Measurements from ENCODE around the gene TCF12.

DNA sequence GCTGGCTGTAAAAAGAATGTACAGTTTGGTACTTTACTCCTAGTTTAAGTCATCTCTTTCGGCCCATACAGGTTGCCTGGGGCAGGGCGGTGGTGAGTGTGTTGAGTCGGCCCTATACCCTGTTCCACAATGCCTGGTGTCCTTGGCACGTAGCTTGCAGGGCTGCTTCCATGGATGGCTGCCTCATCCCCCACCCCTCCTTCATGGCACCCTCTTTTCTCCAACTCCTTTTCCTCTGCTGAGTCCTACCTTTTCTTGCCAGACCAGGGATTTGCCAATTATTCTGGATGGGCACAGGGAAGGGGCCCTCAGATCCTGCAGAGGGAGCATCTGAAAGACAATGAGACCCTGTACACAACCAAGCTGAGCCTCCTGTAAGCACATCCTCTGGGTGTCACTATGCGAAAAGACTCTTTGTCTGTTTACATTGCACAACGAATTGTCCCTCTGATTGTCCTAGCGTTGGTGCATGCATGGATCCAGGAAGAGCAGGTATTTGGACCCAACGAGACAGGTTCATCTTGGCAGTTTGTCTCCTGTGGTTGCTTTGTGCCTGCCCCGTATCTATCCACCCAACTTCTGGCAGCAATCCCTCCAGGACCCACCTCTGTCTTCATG is 384.3 kb downstream of the TCF12 start:
- TF ChIP-seq, protein P1, sequence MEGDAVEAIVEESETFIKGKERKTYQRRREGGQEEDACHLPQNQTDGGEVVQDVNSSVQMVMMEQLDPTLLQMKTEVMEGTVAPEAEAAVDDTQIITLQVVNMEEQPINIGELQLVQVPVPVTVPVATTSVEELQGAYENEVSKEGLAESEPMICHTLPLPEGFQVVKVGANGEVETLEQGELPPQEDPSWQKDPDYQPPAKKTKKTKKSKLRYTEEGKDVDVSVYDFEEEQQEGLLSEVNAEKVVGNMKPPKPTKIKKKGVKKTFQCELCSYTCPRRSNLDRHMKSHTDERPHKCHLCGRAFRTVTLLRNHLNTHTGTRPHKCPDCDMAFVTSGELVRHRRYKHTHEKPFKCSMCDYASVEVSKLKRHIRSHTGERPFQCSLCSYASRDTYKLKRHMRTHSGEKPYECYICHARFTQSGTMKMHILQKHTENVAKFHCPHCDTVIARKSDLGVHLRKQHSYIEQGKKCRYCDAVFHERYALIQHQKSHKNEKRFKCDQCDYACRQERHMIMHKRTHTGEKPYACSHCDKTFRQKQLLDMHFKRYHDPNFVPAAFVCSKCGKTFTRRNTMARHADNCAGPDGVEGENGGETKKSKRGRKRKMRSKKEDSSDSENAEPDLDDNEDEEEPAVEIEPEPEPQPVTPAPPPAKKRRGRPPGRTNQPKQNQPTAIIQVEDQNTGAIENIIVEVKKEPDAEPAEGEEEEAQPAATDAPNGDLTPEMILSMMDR (optimal IDR thresholded peaks at IDR 0.05 in 1 of 3, IDR thresholded peaks at IDR 0.05 in 1 of 3, conservative IDR thresholded peaks at IDR 0.05 in 1 of 3; ENCODE audit: extremely low read depth in 1 of 3, insufficient read depth in 2 of 3, low read length in 3 of 3): no peak
- no peak for TF ChIP-seq EZH2 (IDR thresholded peaks at IDR 0.05; ENCODE audit: low read length)

All from keratinocyte (primary cell).